Stimulated activated naive B cell treated with anti-CD40 and anti-IgM and Interleukin-4, amounts not matched to agents 10 μg/mL and 1 μg/mL and 100 μg/mL, for 72 hours (primary cell): ENCODE results near the gene PLD1.
"Not testable (repeated sequence)": the region's sequence is repeated elsewhere in the genome, so short reads cannot be mapped to it uniquely, and the experiment has no call there.

ENCODE experiments used
- ATAC-seq, 2 donors: fragments of 150-1000 bp; cut with Tn5 transposase; replicated peaks; 2 replicates each; pipeline ENCODE4 v1.10.0; 2021; ENCODE audit warnings: moderate library complexity in 1 of 2
- DNase-seq: peaks from one replicate; pipeline ENCODE4 v3.0.0; 2021
- H3K27ac Mint-ChIP-seq: one replicate; pipeline ENCODE4 v1.8.0; 2022; ENCODE audit warnings: mild to moderate bottlenecking, mixed read lengths
- H3K27me3 Mint-ChIP-seq, 2 donors: one replicate each; pipeline ENCODE4 v1.8.0; 2022; ENCODE audit warnings: mixed read lengths in 2 of 2
- H3K36me3 Mint-ChIP-seq, 2 donors: one replicate each; pipeline ENCODE4 v1.8.0; 2022; ENCODE audit warnings: mixed read lengths in 2 of 2, mild to moderate bottlenecking in 1 of 2
- H3K4me1 Mint-ChIP-seq, 2 donors: one replicate each; pipeline ENCODE4 v1.8.0; 2022; ENCODE audit warnings: mixed read lengths in 2 of 2, mild to moderate bottlenecking in 1 of 2
- H3K4me3 Mint-ChIP-seq, 2 donors: one replicate each; pipeline ENCODE4 v1.8.0; 2022; ENCODE audit warnings: mild to moderate bottlenecking in 2 of 2, mixed read lengths in 2 of 2, moderate library complexity in 1 of 2
- H3K9me3 Mint-ChIP-seq, 2 donors: one replicate each; pipeline ENCODE4 v1.8.0; 2022; ENCODE audit warnings: mixed read lengths in 2 of 2, mild to moderate bottlenecking in 1 of 2

The PLD1 gene

DNA sequence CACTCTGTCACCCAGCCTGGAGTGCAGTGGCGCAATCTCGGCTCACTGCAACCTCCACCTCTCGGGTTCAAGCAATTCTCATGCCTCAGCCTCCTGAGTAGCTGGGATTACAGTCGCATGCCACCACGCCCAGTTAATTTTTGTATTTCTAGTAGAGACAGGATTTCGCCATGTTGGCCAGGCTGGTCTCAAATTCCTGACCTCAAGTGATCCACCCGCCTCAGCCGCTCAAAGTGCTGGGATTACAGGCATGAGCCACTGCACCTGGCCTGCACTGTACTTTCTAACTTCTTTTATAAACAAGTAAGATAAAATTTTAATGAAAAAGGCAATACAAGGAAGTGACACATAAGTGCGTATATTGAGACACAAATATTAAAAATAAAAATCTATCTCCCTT, 117.7 kb downstream of the PLD1 start:
- not testable (repeated sequence) for H3K27ac Mint-ChIP-seq, H3K4me3 Mint-ChIP-seq, ATAC-seq, H3K9me3 Mint-ChIP-seq, H3K4me1 Mint-ChIP-seq, H3K27me3 Mint-ChIP-seq, H3K36me3 Mint-ChIP-seq, DNase-seq

DNA sequence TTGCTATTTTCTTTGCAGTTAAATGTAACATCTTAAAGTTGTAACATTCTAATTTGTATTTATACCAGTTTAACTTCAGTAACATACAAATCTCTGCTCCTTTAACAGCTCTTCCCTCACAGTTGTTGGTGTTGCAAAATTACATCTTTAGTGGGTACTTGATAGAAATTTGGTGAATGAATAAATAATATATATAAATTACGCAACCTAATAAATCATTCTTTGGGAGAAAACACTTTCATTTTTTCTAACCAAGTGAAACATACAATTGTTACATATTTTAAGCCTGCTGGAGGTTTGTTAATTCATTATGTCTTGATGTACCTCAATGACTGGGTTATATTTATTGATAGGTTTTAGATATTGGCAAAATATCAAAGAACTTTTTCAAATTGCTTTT, 118.8 kb downstream of the PLD1 start:
- Mint-ChIP-seq H3K4me3 (no peak overlapping the region), H3K4me1 (peaks cover 5 to 7% of the 10 kb centered on the region in 2 donors), H3K27ac (no peak overlapping the region), H3K36me3 (no peaks in the 10 kb centered on the region), H3K9me3 (no peaks in the 10 kb centered on the region), H3K27me3 (no peaks in the 10 kb centered on the region)
- DNase-seq (no peak), ATAC-seq (no peak)

DNA sequence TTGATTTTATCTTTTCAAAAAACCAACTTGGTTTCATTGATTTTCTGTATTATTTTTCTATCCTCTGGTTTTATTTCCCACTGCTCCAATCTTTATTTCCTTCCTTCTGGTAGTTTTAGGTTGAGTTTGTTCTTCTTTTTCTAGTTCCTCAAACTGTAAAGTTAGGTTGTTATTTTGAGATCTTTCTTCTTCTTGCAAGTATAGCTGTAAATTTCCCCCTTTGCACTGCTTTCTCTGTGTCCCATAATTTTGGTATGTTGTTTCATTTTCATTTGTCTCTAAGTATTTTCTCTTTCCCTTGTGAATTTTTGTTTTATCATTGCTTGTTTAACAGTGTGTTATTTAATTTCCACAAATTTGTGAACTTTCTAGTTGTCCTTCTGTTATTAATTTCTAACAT, 120.0 kb downstream of the PLD1 start:
- Mint-ChIP-seq H3K36me3 (no peaks in the 10 kb centered on the region), H3K9me3 (no peaks in the 10 kb centered on the region), H3K27me3 (no peaks in the 10 kb centered on the region), H3K4me1 (peaks cover 5 to 7% of the 10 kb centered on the region in 2 donors), H3K27ac (no peak overlapping the region), H3K4me3 (no peak overlapping the region)
- DNase-seq = no peak
- peak in 1 of 2 donors; percentile 50 for ATAC-seq

DNA sequence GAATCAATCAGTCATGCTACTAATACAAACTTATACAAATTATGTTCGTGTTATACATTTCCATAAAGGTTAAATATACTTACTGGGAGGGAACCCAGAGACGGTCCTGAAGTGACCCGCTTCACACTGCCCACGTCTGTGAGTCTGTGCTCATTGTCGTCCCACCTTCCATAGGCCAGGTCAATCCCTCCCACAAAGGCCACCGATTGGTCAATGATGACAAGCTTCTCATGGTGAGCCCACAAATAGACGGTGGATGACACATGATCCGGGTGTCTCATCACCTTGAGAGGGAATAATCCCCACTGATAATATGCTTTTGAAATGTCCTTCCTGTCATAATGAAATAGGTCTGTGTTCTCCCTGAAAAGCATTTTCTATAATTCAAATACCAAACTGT, 121.7 kb downstream of the PLD1 start:
- ATAC-seq (no peak), DNase-seq (no peak)
- H3K27me3 Mint-ChIP-seq = no peaks in the 10 kb centered on the region
- H3K36me3 Mint-ChIP-seq = no peaks in the 10 kb centered on the region
- H3K27ac Mint-ChIP-seq = no peak overlapping the region
- H3K9me3 Mint-ChIP-seq = no peaks in the 10 kb centered on the region
- H3K4me1 Mint-ChIP-seq = peaks cover 5 to 7% of the 10 kb centered on the region in 2 donors
- no peak overlapping the region for H3K4me3 Mint-ChIP-seq

DNA sequence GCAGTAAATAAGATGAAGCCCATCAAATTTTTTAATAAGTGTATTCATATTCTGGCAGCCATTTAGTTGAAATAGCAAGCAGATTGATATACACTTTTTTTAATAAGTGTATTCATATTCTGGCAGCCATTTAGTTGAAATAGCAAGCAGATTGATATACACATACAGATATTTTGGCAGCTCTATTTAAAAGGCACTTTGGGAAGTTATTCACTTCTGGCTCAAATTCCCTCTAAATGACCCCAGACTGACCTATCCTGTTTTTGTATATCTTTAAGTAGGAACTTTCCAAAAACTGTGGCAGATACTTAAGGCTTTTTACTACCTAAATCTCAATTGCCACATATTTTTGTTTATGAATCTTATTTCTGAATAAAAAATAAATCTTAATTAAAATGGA, 122.3 kb downstream of the PLD1 start:
- Mint-ChIP-seq H3K4me3 (no peak overlapping the region), H3K4me1 (peaks cover 5 to 7% of the 10 kb centered on the region in 2 donors), H3K36me3 (no peaks in the 10 kb centered on the region), H3K27me3 (peaks cover 0 to 5% of the 10 kb centered on the region in 2 donors), H3K9me3 (no peaks in the 10 kb centered on the region), H3K27ac (no peak overlapping the region)
- ATAC-seq = no peak
- no peak for DNase-seq

DNA sequence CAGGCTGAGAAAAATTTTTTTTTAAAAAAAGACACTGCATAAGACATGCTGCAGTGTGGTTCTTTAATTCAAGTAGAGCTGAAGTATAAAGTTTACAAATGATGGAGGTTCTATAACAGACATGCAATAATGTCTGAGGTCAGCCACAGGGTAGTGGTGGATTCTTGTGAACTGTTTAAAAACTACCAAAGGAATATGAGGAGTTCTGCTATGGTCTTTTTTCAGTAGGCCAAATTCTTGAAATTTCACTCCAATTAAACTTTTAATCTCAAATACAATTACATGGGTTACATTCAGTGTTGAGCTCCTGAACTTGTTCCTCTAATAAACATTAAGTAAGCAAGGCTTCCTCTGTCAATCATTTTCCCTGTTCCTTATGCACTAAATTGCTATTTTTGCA, 122.7 kb downstream of the PLD1 start:
- Mint-ChIP-seq H3K27me3 (peaks cover 0 to 6% of the 10 kb centered on the region in 2 donors), H3K9me3 (no peaks in the 10 kb centered on the region), H3K4me3 (no peak overlapping the region), H3K4me1 (peaks cover 5 to 7% of the 10 kb centered on the region in 2 donors), H3K36me3 (no peaks in the 10 kb centered on the region), H3K27ac (no peak overlapping the region)
- DNase-seq (no peak), ATAC-seq (no peak)

DNA sequence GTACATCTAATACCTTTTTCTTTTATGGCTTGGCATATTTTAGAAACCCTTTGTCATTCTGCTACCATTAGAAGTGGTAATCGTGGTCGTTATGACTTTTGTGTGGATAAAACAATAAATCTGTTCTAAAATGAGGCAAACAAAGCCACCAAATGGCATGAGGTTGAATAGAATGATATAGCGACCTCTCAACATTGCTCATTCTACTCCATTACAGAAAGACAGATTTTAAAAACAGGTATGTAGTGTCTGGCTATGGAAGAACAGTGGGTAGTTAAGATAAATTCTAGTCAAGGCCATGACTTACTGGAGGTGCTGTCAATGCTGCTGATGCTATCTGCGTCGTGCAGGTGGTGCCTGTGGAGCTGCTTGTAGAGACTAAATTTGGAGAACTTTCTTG, 123.2 kb downstream of the PLD1 start:
- no peak for DNase-seq
- no peaks in the 10 kb centered on the region for H3K9me3 Mint-ChIP-seq
- H3K4me1 Mint-ChIP-seq = peaks cover 5 to 7% of the 10 kb centered on the region in 2 donors
- no peaks in the 10 kb centered on the region for H3K36me3 Mint-ChIP-seq
- H3K27ac Mint-ChIP-seq = no peak overlapping the region
- H3K4me3 Mint-ChIP-seq = no peak overlapping the region
- ATAC-seq = no peak
- H3K27me3 Mint-ChIP-seq = peaks cover 0 to 6% of the 10 kb centered on the region in 2 donors

DNA sequence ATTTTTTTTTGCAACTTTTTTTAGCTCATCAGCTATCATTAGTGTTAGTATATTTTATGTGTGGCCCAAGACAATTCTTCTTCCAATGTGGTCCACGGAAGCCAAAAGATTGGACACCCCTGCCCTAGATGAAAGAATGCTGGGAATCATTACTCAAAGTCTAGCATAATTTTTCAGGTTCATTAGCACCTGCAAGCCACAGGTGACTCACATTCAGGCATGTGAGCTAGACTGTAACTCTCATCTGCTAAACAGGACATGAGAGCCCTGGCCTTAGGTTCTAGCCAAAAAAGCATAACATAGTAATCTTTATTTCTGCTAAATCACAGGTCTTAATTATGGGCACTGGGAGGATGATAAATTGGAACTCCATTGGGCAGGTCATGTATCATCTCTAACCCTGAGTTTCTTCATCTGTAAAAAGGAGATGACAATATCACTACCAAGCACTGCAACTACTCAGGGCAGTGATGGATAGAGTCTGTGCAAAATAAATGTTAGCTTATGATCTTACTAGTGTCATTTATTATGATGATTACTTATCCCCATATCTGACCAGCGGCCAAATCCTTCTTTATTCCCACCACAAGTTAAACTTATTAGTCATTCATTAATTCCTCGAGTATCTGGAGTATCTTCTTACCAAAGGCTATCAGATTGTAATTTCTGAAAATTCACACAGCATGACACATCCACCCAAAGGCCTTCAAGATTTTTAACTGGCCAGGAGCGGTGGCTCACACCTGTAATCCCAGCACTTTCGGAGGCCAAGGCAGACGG, 125.0 kb downstream of the PLD1 start:
- Mint-ChIP-seq H3K9me3 (no peaks in the 10 kb centered on the region), H3K27ac (no peak overlapping the region), H3K36me3 (no peaks in the 10 kb centered on the region), H3K4me1 (peaks cover 2 to 4% of the 10 kb centered on the region in 2 donors), H3K27me3 (peaks cover 0 to 10% of the 10 kb centered on the region in 2 donors), H3K4me3 (no peak overlapping the region)
- no peak for DNase-seq
- ATAC-seq = no peak

DNA sequence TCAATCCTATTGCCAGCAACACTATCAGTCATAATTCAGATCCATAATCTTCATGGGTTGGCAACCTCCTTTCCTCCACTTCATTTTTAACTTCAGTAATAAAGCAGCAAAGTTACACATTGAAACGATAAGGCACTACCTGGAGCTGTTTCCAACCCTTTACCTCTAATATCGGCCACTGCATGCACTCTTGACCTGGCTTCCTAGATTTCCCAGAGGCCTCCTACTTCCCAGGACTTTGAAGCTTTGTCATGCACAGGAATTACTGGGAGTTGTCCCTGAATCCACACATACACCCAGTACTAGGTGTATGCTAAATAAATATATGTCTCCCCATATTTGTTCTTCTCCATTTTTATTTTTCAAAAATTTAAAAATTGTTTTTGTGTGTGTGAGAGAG, 126.1 kb downstream of the PLD1 start:
- ATAC-seq (no peak), DNase-seq (no peak)
- Mint-ChIP-seq H3K27me3 (peaks cover 0 to 10% of the 10 kb centered on the region in 2 donors), H3K9me3 (no peaks in the 10 kb centered on the region), H3K4me1 (no peaks in the 10 kb centered on the region), H3K36me3 (no peaks in the 10 kb centered on the region), H3K27ac (no peak overlapping the region), H3K4me3 (no peak overlapping the region)

DNA sequence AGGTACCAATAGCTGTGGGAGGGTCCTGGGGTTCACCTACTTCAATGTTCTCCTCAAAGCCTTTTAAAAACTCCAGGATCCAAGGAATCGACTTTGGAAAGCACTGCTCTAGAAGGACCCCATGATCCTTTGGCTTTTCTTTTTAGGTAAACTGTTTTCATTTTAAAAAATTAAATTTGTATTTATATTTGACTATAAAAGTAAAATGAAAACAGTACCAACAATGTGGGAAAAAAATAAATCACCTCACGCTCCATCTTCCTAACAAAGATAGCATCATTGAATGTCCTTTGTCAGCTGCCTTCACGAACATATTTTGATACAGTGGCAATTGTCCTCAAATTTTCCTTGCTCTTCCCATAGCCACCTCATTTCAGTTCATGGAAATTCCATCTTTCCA, 127.5 kb downstream of the PLD1 start:
- H3K9me3 Mint-ChIP-seq = no peaks in the 10 kb centered on the region
- H3K4me1 Mint-ChIP-seq = no peaks in the 10 kb centered on the region
- peaks cover 0 to 10% of the 10 kb centered on the region in 2 donors for H3K27me3 Mint-ChIP-seq
- no peak for ATAC-seq
- no peaks in the 10 kb centered on the region for H3K36me3 Mint-ChIP-seq
- no peak overlapping the region for H3K27ac Mint-ChIP-seq
- H3K4me3 Mint-ChIP-seq = no peak overlapping the region
- DNase-seq = no peak

DNA sequence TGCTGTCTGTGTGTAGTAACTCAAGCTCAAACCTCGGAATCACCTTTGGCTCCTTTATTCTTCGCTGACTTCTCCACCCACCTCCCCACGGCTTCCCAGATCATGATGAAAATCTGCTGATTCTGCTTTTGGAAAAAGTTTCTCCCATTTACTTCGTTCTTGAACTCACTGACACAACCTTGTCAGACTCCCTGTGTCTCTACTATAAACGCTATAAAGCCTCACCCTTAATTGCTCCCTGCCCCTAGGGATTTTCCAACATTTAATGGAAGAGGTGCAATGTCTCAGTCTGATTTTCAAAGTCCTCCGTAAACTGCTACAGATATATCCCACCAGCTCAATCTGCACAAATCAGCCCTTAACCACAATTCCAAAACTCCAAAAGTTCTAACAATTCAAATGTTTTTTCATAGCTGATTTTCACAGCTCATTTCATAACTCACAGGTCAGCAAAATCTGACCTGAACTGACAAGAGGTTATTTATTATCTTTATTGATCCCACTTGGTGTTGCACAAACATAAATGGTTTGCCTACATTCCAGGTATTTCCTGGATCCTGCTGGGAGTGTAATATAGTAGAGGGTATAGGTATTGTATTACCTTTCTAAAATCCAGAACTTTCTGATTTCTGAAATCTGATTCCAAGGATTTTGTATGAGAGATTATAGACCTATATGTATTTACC, 129.4 kb downstream of the PLD1 start:
- Mint-ChIP-seq H3K4me3 (no peak overlapping the region), H3K4me1 (no peaks in the 10 kb centered on the region), H3K36me3 (no peaks in the 10 kb centered on the region), H3K27ac (no peak overlapping the region), H3K9me3 (no peaks in the 10 kb centered on the region), H3K27me3 (peaks cover 0 to 10% of the 10 kb centered on the region in 2 donors)
- no peak for ATAC-seq
- no peak for DNase-seq

DNA sequence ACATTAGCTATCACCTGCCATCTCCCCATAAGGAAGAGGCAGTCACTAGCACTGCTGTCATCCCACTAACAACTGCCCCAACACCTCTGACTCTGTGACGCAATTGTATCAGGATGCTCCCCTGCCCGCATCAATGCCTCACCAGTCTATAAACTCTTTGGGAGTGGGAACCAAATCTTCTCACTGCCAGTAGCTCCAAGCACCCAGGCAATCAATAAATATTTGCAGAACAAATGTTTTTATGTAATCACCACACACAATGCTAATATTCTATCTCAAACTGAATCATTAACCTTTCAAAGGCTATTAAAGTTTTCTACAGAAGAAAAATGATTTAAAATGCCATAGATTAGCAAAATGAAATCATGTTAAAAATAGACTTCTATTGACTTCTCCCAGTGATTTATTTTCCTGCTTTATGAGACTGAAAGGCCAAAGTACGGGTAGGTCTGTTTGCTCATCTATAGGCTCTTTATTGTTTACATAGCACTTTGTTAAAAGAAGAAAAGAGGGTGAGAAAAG, 131.3 kb downstream of the PLD1 start:
- no peak overlapping the region for H3K4me3 Mint-ChIP-seq
- H3K36me3 Mint-ChIP-seq = no peaks in the 10 kb centered on the region

DNA sequence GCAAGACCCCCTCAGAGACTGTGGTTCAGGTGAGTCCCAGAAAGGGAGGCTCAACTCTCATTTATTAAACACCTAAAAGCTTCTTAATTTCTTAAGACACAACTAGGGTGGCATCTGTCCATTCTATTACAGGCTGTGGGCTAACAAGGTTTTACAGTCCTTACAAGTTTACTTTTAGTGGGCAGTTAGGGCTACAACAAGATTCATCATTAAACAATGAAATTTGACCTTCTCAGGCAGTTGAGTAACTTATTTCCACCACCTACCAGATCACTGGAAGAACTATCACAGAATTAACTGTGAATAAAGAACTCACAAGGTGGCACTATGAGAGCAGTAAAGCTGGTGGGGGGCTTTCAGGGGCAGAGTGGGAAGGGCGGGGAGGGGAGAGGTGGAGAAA, 132.6 kb downstream of the PLD1 start:
- Mint-ChIP-seq H3K36me3 (no peaks in the 10 kb centered on the region), H3K9me3 (no peaks in the 10 kb centered on the region), H3K27me3 (peaks cover 0 to 4% of the 10 kb centered on the region in 2 donors), H3K27ac (no peak overlapping the region), H3K4me3 (no peak overlapping the region), H3K4me1 (no peaks in the 10 kb centered on the region)
- ATAC-seq (no peak), DNase-seq (no peak)

More for the DNA sequence above, 131.3 kb downstream of the PLD1 start:
- Mint-ChIP-seq H3K27ac (no peak overlapping the region), H3K4me1 (no peaks in the 10 kb centered on the region), H3K9me3 (no peaks in the 10 kb centered on the region), H3K27me3 (peaks cover 0 to 10% of the 10 kb centered on the region in 2 donors)
- no peak for ATAC-seq
- DNase-seq = no peak

DNA sequence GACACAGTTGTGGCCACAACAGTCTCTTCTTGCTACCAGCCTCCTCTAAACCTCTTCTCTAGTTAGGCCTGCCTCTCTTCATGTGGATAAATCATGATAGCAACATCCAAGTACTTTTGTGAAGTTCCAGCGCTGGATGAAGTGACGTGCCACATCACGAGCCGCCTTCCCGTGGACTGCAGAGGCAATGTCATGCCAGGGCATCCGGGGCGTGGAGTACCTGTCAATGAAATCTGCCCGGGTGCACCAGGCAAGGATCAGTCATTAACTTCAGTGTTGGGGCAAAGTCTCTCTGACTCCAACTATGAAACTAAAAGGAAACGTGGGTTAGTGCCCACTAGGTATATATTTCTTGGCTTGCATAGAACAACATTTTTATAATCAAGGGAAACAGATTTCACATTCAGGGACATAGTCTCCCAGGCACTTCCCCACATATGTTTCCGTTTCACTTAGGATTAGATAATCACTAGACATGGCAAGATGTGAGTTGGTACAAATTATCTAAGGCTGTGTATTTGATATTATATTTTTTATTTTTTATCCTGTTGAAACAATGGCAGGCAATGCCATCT, 133.6 kb downstream of the PLD1 start:
- Mint-ChIP-seq H3K27me3 (peaks cover 0 to 4% of the 10 kb centered on the region in 2 donors), H3K4me1 (no peaks in the 10 kb centered on the region), H3K9me3 (no peaks in the 10 kb centered on the region), H3K36me3 (no peaks in the 10 kb centered on the region), H3K27ac (no peak overlapping the region), H3K4me3 (no peak overlapping the region)
- ATAC-seq (no peak), DNase-seq (no peak)

DNA sequence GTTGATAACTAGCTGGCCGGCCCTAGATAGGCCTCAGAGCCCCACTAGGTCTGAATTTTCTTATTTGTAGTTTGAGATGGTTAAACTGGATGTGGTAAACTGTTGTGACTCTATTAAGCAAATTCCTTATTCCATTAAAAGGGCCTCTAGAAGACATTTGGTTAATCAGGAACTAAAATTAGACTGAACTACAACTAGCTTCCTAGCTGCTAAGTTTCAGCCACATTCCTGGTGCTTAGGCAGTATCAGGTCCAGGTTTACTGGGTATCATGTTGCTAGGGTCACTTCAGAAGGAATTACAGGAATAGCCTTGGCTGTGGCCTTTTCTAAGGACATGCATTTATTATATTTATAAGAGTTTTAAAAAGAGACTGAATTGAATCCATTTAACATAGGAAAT, 136.3 kb downstream of the PLD1 start:
- DNase-seq (no peak), ATAC-seq (no peak)
- no peak overlapping the region for H3K4me3 Mint-ChIP-seq
- H3K9me3 Mint-ChIP-seq = no peaks in the 10 kb centered on the region
- no peaks in the 10 kb centered on the region for H3K27me3 Mint-ChIP-seq
- no peaks in the 10 kb centered on the region for H3K36me3 Mint-ChIP-seq
- no peak overlapping the region for H3K27ac Mint-ChIP-seq
- H3K4me1 Mint-ChIP-seq = no peaks in the 10 kb centered on the region
